HepG2 (cell line): ENCODE measurements around the gene FAM13B. TPM values are rescaled to one million over a fixed set of nuclear protein-coding genes. Genes with fewer than 3 reads are reported as not detected.

Experiments
- DNMT3B ChIP-seq: conservative IDR thresholded peaks from 2 replicates; pipeline ENCODE4 v1.6.1; 2016; ENCODE audit warnings: missing biosample characterization, control low read depth
- FOXK1 ChIP-seq: sonication (generic); formaldehyde crosslinking; IDR thresholded peaks from 2 replicates; pipeline ENCODE4 v1.4.0; 2020; ENCODE audit warnings: low read depth, missing genetic modification reagents, borderline replicate concordance
- FOXO1 ChIP-seq: sonication (generic); formaldehyde crosslinking; IDR thresholded peaks from 2 replicates; pipeline ENCODE4 v1.4.0; 2020; ENCODE audit warnings: missing genetic modification reagents
- HES4 ChIP-seq: sonication (generic); formaldehyde crosslinking; IDR thresholded peaks from 2 replicates; pipeline ENCODE4 v1.9.0; 2021; ENCODE audit warnings: mild to moderate bottlenecking, missing genetic modification reagents, borderline replicate concordance
- IRF1 ChIP-seq: sonication (generic); formaldehyde crosslinking; IDR thresholded peaks from 2 replicates; pipeline ENCODE4 v1.4.0; 2020; ENCODE audit warnings: low read depth, mild to moderate bottlenecking, missing genetic modification reagents
- MLX ChIP-seq: IDR thresholded peaks from 2 replicates; pipeline ENCODE4 v1.6.1; 2016
- PAF1 ChIP-seq: IDR thresholded peaks from 2 replicates; pipeline ENCODE4 v1.6.1; 2016; ENCODE audit warnings: missing genetic modification reagents, missing compliant biosample characterization
- RNF219 ChIP-seq: sonication (generic); formaldehyde crosslinking; IDR thresholded peaks from 2 replicates; pipeline ENCODE4 v1.5.0; 2020; ENCODE audit warnings: mild to moderate bottlenecking, missing genetic modification reagents
- SRY ChIP-seq: sonication (generic); formaldehyde crosslinking; IDR thresholded peaks from 2 replicates; pipeline ENCODE4 v1.8.0; 2022; ENCODE audit warnings: mild to moderate bottlenecking, missing genetic modification reagents
- TGIF2 ChIP-seq: IDR thresholded peaks from 2 replicates; pipeline ENCODE4 v1.6.1; 2016; ENCODE audit warnings: control low read depth, missing compliant biosample characterization
- TRAFD1 ChIP-seq: sonication (generic); formaldehyde crosslinking; IDR thresholded peaks from 2 replicates; pipeline ENCODE4 v1.5.1; 2020; ENCODE audit warnings: missing genetic modification reagents, mild to moderate bottlenecking, borderline replicate concordance
- ZBTB14 ChIP-seq: sonication (generic); formaldehyde crosslinking; IDR thresholded peaks from 2 replicates; pipeline ENCODE4 v1.4.0; 2020; ENCODE audit warnings: missing genetic modification reagents
- ZBTB25 ChIP-seq: IDR thresholded peaks from 2 replicates; pipeline ENCODE4 v1.6.1; 2018; ENCODE audit warnings: missing genetic modification reagents
- ZKSCAN5 ChIP-seq: sonication (generic); formaldehyde crosslinking; IDR thresholded peaks from 2 replicates; pipeline ENCODE4 v1.5.1; 2020; ENCODE audit warnings: mild to moderate bottlenecking, missing genetic modification reagents
- ZNF367 ChIP-seq: sonication (generic); formaldehyde crosslinking; IDR thresholded peaks from 2 replicates; pipeline ENCODE4 v1.4.0; 2020; ENCODE audit warnings: missing genetic modification reagents, borderline replicate concordance
- ZNF564 ChIP-seq: sonication (generic); formaldehyde crosslinking; IDR thresholded peaks from 2 replicates; pipeline ENCODE4 v1.8.1; 2023; ENCODE audit warnings: mild to moderate bottlenecking, missing genetic modification reagents
- ZNF639 ChIP-seq: conservative IDR thresholded peaks from 2 replicates; pipeline ENCODE4 v1.6.1; 2018; ENCODE audit warnings: missing genetic modification reagents
- polyA plus RNA-seq, 8 experiments: library from polyadenylated mRNA; depleted of rRNA in 3 of 8; stranded (reverse) in 7 of 8; unstranded in 1 of 8; fragments of >200 nt; fragmentation: Illumina TruSeq in 4 of 8; extraction: Trizol in 4 of 8; gene quantifications; 2 replicates each; pipeline versions ENCODE4 v1.2.1 to v1.2.3, GENCODE V29; 2011 to 2016; ENCODE audit warnings: low read depth in 4 of 8, missing spikeins in 1 of 8, mixed read lengths in 1 of 8; ENCODE audit not compliant: insufficient read depth in 1 of 8
- total RNA-seq, 5 experiments: library from RNA; depleted of rRNA; stranded (reverse); fragments of >200 nt; fragmentation: Illumina TruSeq; extraction: Trizol; gene quantifications; 2 replicates each; pipeline ENCODE4 v1.2.3, GENCODE V29; 2016; ENCODE audit warnings: low read depth in 1 of 5

FAM13B gene
- total and polyA plus RNA-seq, 2 of the 13 experiments (the other 11 are each of a cell fraction or from before 2014, with no cell fraction given) = 6.9 to 11.5 TPM

GRCh38 chr5:138032572-138033385 is at the start of gene FAM13B (continued):
- TF ChIP-seq TRAFD1 (CRISPR knock-in tag) (no peak), ZNF639 (peak; percentile 71; the same call in 1 of the 2 replicates), PAF1 (CRISPR knock-in tag) (no peak), IRF1 (CRISPR knock-in tag) (peak; percentile 22; the same call in 1 of the 2 replicates), ZBTB14 (no peak), DNMT3B (CRISPR knock-in tag) (no peak), ZBTB25 (peak; percentile 88), HES4 (peak; percentile 22; the same call in 1 of the 2 replicates), MLX (CRISPR knock-in tag) (no peak), SRY (CRISPR knock-in tag) (peak; percentile 77; the same call in 1 of the 2 replicates), TGIF2 (peak; percentile 14; the same call in 1 of the 2 replicates), FOXO1 (CRISPR knock-in tag) (peak; percentile 11; the same call in 1 of the 2 replicates), ZNF564 (CRISPR knock-in tag) (peak; percentile 75; the same call in 1 of the 2 replicates), FOXK1 (peak; percentile 4; the same call in 1 of the 2 replicates), RNF219 (CRISPR knock-in tag) (no peak), ZNF367 (CRISPR knock-in tag) (0 out of 2 replicates have a peak, but pooled peaks have one; percentile 43), ZKSCAN5 (no peak; the same call in 1 of the 2 replicates)
